Testis (tissue), 2 donors: Measurements from ENCODE around the gene CHI3L1.

Experiments used
- POLR2A ChIP-seq: fragments of 450-650 bp; IDR thresholded peaks from one replicate; pipeline ENCODE4 v1.6.1; 2017; ENCODE audit warnings: antibody characterized with exemption, mild to moderate bottlenecking, moderate library complexity
- TF ChIP-seq, protein P1 (sequence below), 3 experiments: fragments of 450-650 bp in 2 of 3; fragments of 200-600 bp in 1 of 3; sonication (generic) in 1 of 3; IDR thresholded peaks; one replicate each; pipeline ENCODE4 v1.5.1; 2016 to 2019; ENCODE audit warnings: antibody characterized with exemption in 3 of 3, mild to moderate bottlenecking in 2 of 3, moderate library complexity in 1 of 3

DNA sequence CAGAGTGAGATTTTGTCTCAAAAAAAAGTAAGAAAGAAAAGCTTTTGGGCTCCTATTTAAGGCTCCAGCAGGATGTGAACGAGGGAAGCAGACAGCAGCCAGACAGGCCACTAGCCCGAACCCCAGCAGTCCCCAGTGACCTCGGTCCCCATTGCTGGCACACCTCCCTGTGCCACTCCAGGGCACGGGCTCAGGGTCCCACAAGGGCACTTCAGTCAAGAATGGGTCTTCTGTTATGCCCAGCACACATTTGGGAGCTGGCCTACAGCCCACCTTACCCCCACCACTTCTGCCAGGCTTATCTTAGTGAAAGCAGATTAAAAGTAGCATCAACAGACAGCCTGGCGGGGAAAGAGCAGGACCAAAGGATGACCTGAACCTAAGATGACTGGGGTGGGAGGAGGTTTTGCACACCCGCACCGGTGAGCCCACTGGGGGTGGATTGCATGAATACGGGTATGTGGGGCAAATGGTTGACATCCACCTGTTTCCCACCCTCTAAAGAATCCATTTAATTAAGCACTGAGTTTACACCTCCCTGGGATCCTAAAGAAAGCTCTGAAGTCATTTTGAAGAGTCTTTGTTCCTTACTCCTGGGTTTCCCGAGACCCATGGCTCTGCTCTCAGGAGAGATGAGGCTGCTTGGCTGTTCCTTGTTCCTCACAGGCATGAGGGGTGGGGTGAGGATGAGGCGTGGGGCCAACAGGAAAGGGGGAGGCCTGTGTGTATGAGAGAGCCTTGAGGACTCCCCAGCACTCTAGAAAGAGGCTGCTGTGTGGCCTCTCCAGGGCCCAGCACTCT is 4.7 kb downstream of the CHI3L1 start:
- TF ChIP-seq, protein P1, sequence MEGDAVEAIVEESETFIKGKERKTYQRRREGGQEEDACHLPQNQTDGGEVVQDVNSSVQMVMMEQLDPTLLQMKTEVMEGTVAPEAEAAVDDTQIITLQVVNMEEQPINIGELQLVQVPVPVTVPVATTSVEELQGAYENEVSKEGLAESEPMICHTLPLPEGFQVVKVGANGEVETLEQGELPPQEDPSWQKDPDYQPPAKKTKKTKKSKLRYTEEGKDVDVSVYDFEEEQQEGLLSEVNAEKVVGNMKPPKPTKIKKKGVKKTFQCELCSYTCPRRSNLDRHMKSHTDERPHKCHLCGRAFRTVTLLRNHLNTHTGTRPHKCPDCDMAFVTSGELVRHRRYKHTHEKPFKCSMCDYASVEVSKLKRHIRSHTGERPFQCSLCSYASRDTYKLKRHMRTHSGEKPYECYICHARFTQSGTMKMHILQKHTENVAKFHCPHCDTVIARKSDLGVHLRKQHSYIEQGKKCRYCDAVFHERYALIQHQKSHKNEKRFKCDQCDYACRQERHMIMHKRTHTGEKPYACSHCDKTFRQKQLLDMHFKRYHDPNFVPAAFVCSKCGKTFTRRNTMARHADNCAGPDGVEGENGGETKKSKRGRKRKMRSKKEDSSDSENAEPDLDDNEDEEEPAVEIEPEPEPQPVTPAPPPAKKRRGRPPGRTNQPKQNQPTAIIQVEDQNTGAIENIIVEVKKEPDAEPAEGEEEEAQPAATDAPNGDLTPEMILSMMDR (IDR thresholded peaks at IDR 0.05): no peak
- no peak for TF ChIP-seq POLR2A
